Mesendoderm (in vitro differentiated cells): Measurements from ENCODE around the gene MED27.
"Not testable (repeated sequence)": the region's sequence is repeated elsewhere in the genome, so short reads cannot be mapped to it uniquely, and the experiment has no call there.

Experiments used
- DNase-seq: peaks from one replicate; pipeline ENCODE4 v3.0.0; 2013
- H2AK5ac ChIP-seq: 2 replicates; pipeline ENCODE4 v1.6.1; 2013; ENCODE audit warnings: low read length, inconsistent platforms
- H2BK120ac ChIP-seq: 2 replicates; pipeline ENCODE4 v1.6.1; 2013; ENCODE audit warnings: low read depth, mild to moderate bottlenecking, low read length, moderate library complexity, mixed read lengths
- H2BK15ac ChIP-seq: replicated peaks from 2 replicates; pipeline ENCODE4 v1.6.1; 2013; ENCODE audit warnings: low read depth, mild to moderate bottlenecking, moderate library complexity
- H2BK5ac ChIP-seq: 2 replicates; pipeline ENCODE4 v1.6.1; 2013; ENCODE audit warnings: low read length, inconsistent platforms
- H3K18ac ChIP-seq: 2 replicates; pipeline ENCODE4 v1.6.1; 2013; ENCODE audit warnings: mild to moderate bottlenecking, low read length, mixed read lengths
- H3K23ac ChIP-seq: one replicate; pipeline ENCODE4 v1.6.1; 2013; ENCODE audit warnings: low read length
- H3K27ac ChIP-seq: 2 replicates; pipeline ENCODE4 v1.5.1; 2013; ENCODE audit warnings: low read depth, mild to moderate bottlenecking, inconsistent platforms, low read length, moderate library complexity
- H3K27me3 ChIP-seq: 2 replicates; pipeline ENCODE4 v1.6.1; 2013; ENCODE audit warnings: low read length, control low read depth, mild to moderate bottlenecking, inconsistent platforms; ENCODE audit not compliant: insufficient read depth, poor library complexity
- H3K36me3 ChIP-seq: 2 replicates; pipeline ENCODE4 v1.6.1; 2013; ENCODE audit warnings: low read length, inconsistent platforms; ENCODE audit not compliant: control insufficient read depth, insufficient read depth
- H3K4ac ChIP-seq: one replicate; pipeline ENCODE4 v1.6.1; 2013; ENCODE audit warnings: low read depth, mild to moderate bottlenecking, low read length, moderate library complexity
- H3K4me1 ChIP-seq: 2 replicates; pipeline ENCODE4 v1.6.1; 2013; ENCODE audit warnings: low read depth, low read length, inconsistent platforms; ENCODE audit not compliant: control insufficient read depth
- H3K4me2 ChIP-seq: 2 replicates; pipeline ENCODE4 v1.6.1; 2013; ENCODE audit warnings: low read length
- H3K4me3 ChIP-seq: 2 replicates; pipeline ENCODE4 v1.5.1; 2013; ENCODE audit warnings: mild to moderate bottlenecking, low read length
- H3K56ac ChIP-seq: one replicate; pipeline ENCODE4 v1.6.1; 2013; ENCODE audit warnings: low read length
- H3K79me1 ChIP-seq: 2 replicates; pipeline ENCODE4 v1.6.1; 2013; ENCODE audit warnings: low read length, inconsistent platforms
- H3K79me2 ChIP-seq: 2 replicates; pipeline ENCODE4 v1.6.1; 2013; ENCODE audit warnings: mild to moderate bottlenecking, low read length; ENCODE audit not compliant: control insufficient read depth, insufficient read depth
- H3K9ac ChIP-seq: 2 replicates; pipeline ENCODE4 v1.6.1; 2013; ENCODE audit warnings: low read length, inconsistent platforms
- H4K5ac ChIP-seq: one replicate; pipeline ENCODE4 v1.6.1; 2013; ENCODE audit warnings: low read length
- H4K8ac ChIP-seq: one replicate; pipeline ENCODE4 v1.6.1; 2013; ENCODE audit warnings: low read depth, mild to moderate bottlenecking, control low read depth, low read length, moderate library complexity
- WGBS: extraction: QIAGEN DNeasy Blood & Tissue Kit; methylation state at CpG from one replicate; pipeline ENCODE4 v1.1.7; 2013; ENCODE audit warnings: low lambda C conversion rate, missing lambda C conversion rate; ENCODE audit not compliant: insufficient coverage; ENCODE audit errors: extremely low coverage; 5-methylcytosine and 5-hydroxymethylcytosine counted together

Gene MED27

DNA sequence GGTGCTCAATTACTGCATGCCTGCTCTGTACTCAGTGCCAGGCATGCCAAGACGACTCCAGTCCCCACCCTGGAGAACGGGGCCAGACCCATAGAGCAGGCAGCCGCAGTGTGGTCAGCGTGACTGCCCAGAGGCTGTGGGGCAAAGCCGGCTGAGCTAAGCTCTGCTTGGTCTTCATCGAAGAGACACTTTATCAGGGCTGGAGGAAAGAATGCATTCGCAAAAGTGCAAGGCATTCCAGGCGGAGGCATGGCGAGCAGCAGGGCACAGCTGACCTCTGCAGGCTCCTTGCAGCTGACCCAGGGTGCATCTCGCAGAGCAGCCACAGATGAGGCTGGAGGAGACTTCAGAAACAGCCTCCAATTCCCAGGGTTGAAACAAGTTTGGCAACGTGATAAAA, 13.6 kb downstream of the MED27 start:
- Histone ChIP-seq H3K4me1 (no peaks in the 10 kb centered on the region), H2BK120ac (no peak overlapping the region), H3K36me3 (no peaks in the 10 kb centered on the region), H3K27ac (no peak overlapping the region), H3K56ac (no peak overlapping the region), H3K79me1 (peaks cover 29% of the 10 kb centered on the region), H3K27me3 (no peaks in the 10 kb centered on the region), H4K8ac (no peak overlapping the region), H4K5ac (no peak overlapping the region), H2BK15ac (no peak overlapping the region), H3K18ac (no peak overlapping the region), H2BK5ac (no peak overlapping the region), H3K4me3 (no peak overlapping the region), H3K23ac (no peak overlapping the region), H3K79me2 (peaks cover 5% of the 10 kb centered on the region), H2AK5ac (no peak overlapping the region), H3K4ac (no peak overlapping the region), H3K9ac (no peak overlapping the region), H3K4me2 (no peak overlapping the region)
- peak; percentile 7 for DNase-seq
- WGBS, result no CpG with 5 or more reads among the region's 11 CpGs

DNA sequence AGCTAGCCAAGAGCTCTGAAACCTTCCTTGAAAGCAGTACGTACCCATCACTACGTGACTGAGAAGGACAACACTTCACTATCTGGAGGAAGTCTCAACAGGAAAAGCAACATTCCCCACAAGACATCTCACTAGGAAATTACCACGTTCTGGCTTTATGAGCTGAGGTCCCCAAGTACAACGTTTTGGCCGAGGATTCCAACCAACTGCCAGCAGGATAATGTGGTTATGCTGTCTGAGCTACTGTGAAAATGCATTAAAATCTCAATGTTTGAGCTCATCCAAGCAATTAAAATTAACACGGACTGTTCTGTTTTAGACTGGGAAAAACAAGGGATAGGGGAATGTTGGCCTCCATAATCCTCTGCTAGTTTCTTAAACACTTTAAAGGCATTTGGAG, 16.4 kb downstream of the MED27 start:
- Histone ChIP-seq H3K27me3 (no peaks in the 10 kb centered on the region), H3K36me3 (no peaks in the 10 kb centered on the region), H3K79me1 (peaks cover 31% of the 10 kb centered on the region), H3K18ac (no peak overlapping the region), H3K4ac (no peak overlapping the region), H2AK5ac (no peak overlapping the region), H4K5ac (no peak overlapping the region), H3K4me3 (no peak overlapping the region), H3K4me1 (no peaks in the 10 kb centered on the region), H3K79me2 (peaks cover 6% of the 10 kb centered on the region), H2BK5ac (no peak overlapping the region), H2BK15ac (no peak overlapping the region), H3K23ac (no peak overlapping the region), H3K9ac (no peak overlapping the region), H3K56ac (no peak overlapping the region), H3K27ac (no peak overlapping the region), H2BK120ac (no peak overlapping the region), H3K4me2 (no peak overlapping the region), H4K8ac (no peak overlapping the region)
- DNase-seq, result no peak
- no CpG with 5 or more reads among the region's 6 CpGs for WGBS

DNA sequence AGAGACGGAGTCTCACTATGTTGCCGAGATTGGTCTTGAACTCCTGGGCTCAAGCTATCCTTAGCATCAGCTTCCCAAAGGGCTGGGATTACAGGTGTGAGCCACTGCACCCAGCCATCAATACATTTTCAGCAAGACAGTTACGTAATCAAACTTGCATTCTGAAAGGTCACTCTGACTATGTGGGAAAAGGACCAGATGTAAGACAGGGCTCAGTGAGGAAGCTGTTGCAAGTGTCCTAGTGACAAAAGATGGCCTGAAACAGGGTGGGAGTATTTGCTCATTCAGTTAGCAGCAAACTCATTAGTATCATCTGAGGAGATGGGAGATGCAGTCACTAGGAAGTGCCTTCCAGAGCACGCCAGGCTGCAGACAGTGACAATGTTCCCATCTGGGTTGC, 16.9 kb downstream of the MED27 start:
- DNase-seq, result no peak
- Histone ChIP-seq H3K27me3 (no peaks in the 10 kb centered on the region), H3K18ac (no peak overlapping the region), H3K4me3 (no peak overlapping the region), H4K8ac (no peak overlapping the region), H3K4me1 (no peaks in the 10 kb centered on the region), H3K23ac (no peak overlapping the region), H2BK15ac (no peak overlapping the region), H3K36me3 (no peaks in the 10 kb centered on the region), H4K5ac (no peak overlapping the region), H3K9ac (no peak overlapping the region), H3K79me1 (peaks cover 29% of the 10 kb centered on the region), H3K56ac (no peak overlapping the region), H2BK120ac (no peak overlapping the region), H2BK5ac (no peak overlapping the region), H3K27ac (no peak overlapping the region), H3K4ac (no peak overlapping the region), H2AK5ac (no peak overlapping the region), H3K4me2 (no peak overlapping the region), H3K79me2 (peaks cover 7% of the 10 kb centered on the region)
- WGBS, result no CpG with 5 or more reads among the region's 4 CpGs

DNA sequence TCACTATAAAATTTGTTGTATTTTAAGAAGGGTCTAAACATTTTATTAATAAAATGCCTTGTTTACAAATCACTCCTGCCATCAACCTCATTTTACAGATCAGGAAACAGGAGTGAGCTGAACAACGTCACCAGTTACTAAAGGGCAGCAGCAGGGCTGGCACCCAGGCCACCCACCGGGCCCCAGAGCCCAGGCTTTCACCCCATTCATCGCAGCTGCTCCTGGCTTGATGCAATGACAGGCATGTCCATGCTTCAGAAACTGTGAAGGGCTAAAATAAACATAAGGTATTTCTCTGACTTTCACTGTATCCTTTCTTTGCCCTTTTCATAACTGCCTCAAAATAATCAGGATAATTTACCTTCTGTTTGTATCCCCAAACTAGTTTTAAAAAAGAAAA, 18.1 kb downstream of the MED27 start:
- no CpG with 5 or more reads among the region's 3 CpGs for WGBS
- no peaks in the 10 kb centered on the region for H3K27me3 ChIP-seq

DNA sequence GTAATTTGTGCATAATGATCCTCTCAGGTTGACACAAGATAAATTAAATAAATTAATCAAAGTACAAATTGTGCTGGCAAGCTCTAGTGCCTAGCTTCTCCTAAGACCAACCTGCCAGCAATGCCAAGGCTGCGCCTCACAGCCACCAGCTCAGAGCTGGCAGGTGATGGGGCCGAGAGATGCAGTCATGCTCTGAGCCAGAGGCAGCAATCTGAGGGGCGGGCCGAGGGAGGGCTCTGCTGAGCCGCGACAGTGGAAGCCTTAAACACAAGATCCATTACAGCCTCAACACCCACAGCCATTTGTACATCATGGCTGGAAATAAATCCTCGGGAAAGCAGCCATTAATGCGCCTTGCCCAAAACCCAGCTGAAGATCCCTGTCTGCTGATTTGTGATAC, 20.3 kb downstream of the MED27 start:
- H4K5ac ChIP-seq, result no peak overlapping the region
- no peak overlapping the region for H3K4ac ChIP-seq
- no peak overlapping the region for H3K4me2 ChIP-seq
- no peak overlapping the region for H3K56ac ChIP-seq
- no peak overlapping the region for H3K9ac ChIP-seq
- no peak overlapping the region for H3K4me3 ChIP-seq
- H4K8ac ChIP-seq, result no peak overlapping the region
- H2BK5ac ChIP-seq, result no peak overlapping the region
- no peak overlapping the region for H2AK5ac ChIP-seq
- H3K27ac ChIP-seq, result no peak overlapping the region
- H3K18ac ChIP-seq, result no peak overlapping the region
- H2BK15ac ChIP-seq, result no peak overlapping the region
- no peaks in the 10 kb centered on the region for H3K36me3 ChIP-seq
- no peaks in the 10 kb centered on the region for H3K27me3 ChIP-seq
- H3K4me1 ChIP-seq, result peaks cover 2% of the 10 kb centered on the region
- H3K79me1 ChIP-seq, result peaks cover 32% of the 10 kb centered on the region
- no peak for DNase-seq
- no peak overlapping the region for H3K23ac ChIP-seq
- no CpG with 5 or more reads among the region's 8 CpGs for WGBS
- H2BK120ac ChIP-seq, result no peak overlapping the region
- H3K79me2 ChIP-seq, result peaks cover 20% of the 10 kb centered on the region

More for the DNA sequence above, 18.1 kb downstream of the MED27 start:
- H3K36me3 ChIP-seq, result no peaks in the 10 kb centered on the region
- H3K18ac ChIP-seq, result no peak overlapping the region
- no peak overlapping the region for H2BK15ac ChIP-seq
- H4K5ac ChIP-seq, result no peak overlapping the region
- H3K27ac ChIP-seq, result no peak overlapping the region
- H3K9ac ChIP-seq, result no peak overlapping the region
- no peak overlapping the region for H4K8ac ChIP-seq
- no peak overlapping the region for H3K4me3 ChIP-seq
- no peak overlapping the region for H2AK5ac ChIP-seq
- H3K4ac ChIP-seq, result no peak overlapping the region
- peaks cover 11% of the 10 kb centered on the region for H3K79me2 ChIP-seq
- H3K79me1 ChIP-seq, result peaks cover 34% of the 10 kb centered on the region
- no peak overlapping the region for H3K56ac ChIP-seq
- DNase-seq, result no peak
- H3K23ac ChIP-seq, result no peak overlapping the region
- no peak overlapping the region for H2BK120ac ChIP-seq
- H3K4me2 ChIP-seq, result no peak overlapping the region
- no peak overlapping the region for H2BK5ac ChIP-seq
- no peaks in the 10 kb centered on the region for H3K4me1 ChIP-seq

DNA sequence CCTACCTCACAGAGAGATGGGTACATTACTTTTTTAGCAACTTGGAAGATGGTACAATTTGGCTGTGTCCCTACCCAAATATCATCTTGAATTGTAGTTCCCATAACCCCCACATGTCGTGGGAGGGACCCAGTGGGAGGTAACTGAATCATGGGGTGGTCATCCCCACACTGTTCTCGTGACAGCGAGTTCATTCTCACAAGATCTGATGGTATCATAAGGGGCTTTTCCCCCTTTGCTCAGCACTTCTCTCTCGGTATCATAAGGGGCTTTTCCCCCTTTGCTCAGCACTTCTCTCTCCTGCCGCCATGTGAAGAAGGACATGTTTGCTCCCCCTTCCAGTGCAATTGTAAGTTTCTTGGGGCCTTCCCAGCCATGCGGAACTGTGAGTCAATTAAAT, 21.4 kb downstream of the MED27 start:
- H3K27ac ChIP-seq, H3K4me3 ChIP-seq, H3K4ac ChIP-seq, H2BK120ac ChIP-seq, H3K4me1 ChIP-seq, DNase-seq, H2BK15ac ChIP-seq, H3K4me2 ChIP-seq, H4K8ac ChIP-seq, H3K36me3 ChIP-seq, H3K27me3 ChIP-seq, H2AK5ac ChIP-seq, H3K56ac ChIP-seq, H3K9ac ChIP-seq, H3K18ac ChIP-seq, H3K23ac ChIP-seq, H4K5ac ChIP-seq, H2BK5ac ChIP-seq: not testable (repeated sequence)
- peaks cover 20% of the 10 kb centered on the region for H3K79me2 ChIP-seq
- peaks cover 27% of the 10 kb centered on the region for H3K79me1 ChIP-seq
- no CpG with 5 or more reads among the region's 6 CpGs for whole genome bisulfite sequencing
